Astrocyte (in vitro differentiated cells and primary cell): ENCODE measurements around the gene SMC6.

ENCODE experiments used
- CTCF ChIP-seq: IDR thresholded peaks from 2 replicates; pipeline ENCODE4 v1.5.1; 2011; ENCODE audit warnings: low read depth, mild to moderate bottlenecking, inconsistent platforms, low read length, moderate library complexity; ENCODE audit not compliant: insufficient read depth
- EZH2 ChIP-seq: IDR thresholded peaks from 2 replicates; pipeline ENCODE4 v1.6.1; 2012; ENCODE audit warnings: mild to moderate bottlenecking, low read length, inconsistent platforms; ENCODE audit not compliant: insufficient read depth

- TF ChIP-seq CTCF = peak; percentile 72
- no peak for TF ChIP-seq EZH2
Measured at GRCh38 chr2:17719562-17720371, 33.8 kb downstream of the SMC6 start.
